ENCODE data around the gene GRM1.

DNA sequence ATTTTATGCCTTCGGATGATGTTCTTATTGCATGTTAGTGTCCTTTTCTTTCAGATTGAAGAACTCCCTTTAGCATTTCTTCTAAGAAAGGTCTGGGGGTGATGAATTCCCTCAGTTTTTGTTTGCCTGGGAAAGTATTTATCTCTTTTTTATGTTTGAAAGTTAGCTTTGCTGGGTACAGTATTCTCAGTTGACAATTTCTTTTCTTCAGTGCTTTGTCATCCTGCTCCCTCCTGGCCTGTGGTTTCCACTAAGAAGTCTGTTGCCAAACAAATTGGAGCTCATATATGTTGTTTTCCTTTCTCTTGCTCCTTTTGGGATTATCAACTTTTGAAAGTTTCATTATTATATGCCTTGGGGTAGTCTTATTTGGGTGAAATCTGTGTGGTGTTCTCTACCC is 11.5 kb downstream of the GRM1 start:
- TF ChIP-seq ZNF274 (IDR thresholded peaks at IDR 0.05; ENCODE audit: low read depth, low read length) (no peak), YY1 (IDR thresholded peaks at IDR 0.05; ENCODE audit: insufficient read depth, insufficient read length) (no peak)
